Ovary (tissue), 9 donors: ENCODE measurements around the gene C1orf226. TPM values are rescaled to one million over a fixed set of nuclear protein-coding genes. Genes with fewer than 3 reads are reported as not detected.

ENCODE experiments used
- DNase-seq, 5 donors: peaks; one replicate each; pipeline ENCODE4 v3.0.0-alpha.2; 2019 to 2020
- H3K27ac ChIP-seq, 2 donors: fragments of 200-600 bp; one replicate each; pipeline versions ENCODE4 v1.5.1 to v1.8.0; 2019 to 2022
- H3K27me3 ChIP-seq: fragments of 200-600 bp; one replicate; pipeline ENCODE4 v1.8.0; 2022
- H3K36me3 ChIP-seq: fragments of 200-600 bp; sonication (generic); one replicate; pipeline ENCODE4 v1.5.1; 2019
- H3K4me1 ChIP-seq: one replicate; pipeline ENCODE4 v1.8.1; 2013; ENCODE audit warnings: mild to moderate bottlenecking, moderate library complexity; ENCODE audit not compliant: insufficient read depth
- H3K4me3 ChIP-seq: fragments of 200-600 bp; sonication (generic); one replicate; pipeline ENCODE4 v1.5.1; 2017
- H3K9me3 ChIP-seq, 2 donors: fragments of 200-600 bp in 1 of 2; sonication (generic) in 1 of 2; one replicate each; pipeline versions ENCODE4 v1.5.1 to v1.8.1; 2013 to 2019; ENCODE audit warnings: mild to moderate bottlenecking in 1 of 2, moderate library complexity in 1 of 2
- EP300 ChIP-seq: sonication (generic); formaldehyde crosslinking; IDR thresholded peaks from one replicate; pipeline ENCODE4 v1.6.1; 2017; ENCODE audit warnings: antibody characterized with exemption
- POLR2A ChIP-seq: fragments of 450-650 bp; IDR thresholded peaks from one replicate; pipeline ENCODE4 v1.6.1; 2017; ENCODE audit warnings: antibody characterized with exemption, mild to moderate bottlenecking, moderate library complexity
- WGBS, 3 donors: extraction: QIAGEN DNeasy Blood & Tissue Kit in 1 of 3; methylation state at CpG; one replicate each; pipeline versions ENCODE4 v1.1.5 to v1.1.7; 2013 to 2017; 5-methylcytosine and 5-hydroxymethylcytosine counted together
- intact Hi-C, 4 donors: fragments of 100-400 bp; cut with DNase I; formaldehyde crosslinking; loops; one replicate each; pipeline versions ENCODE4 v1.11.0 to v1.15.1; 2022 to 2023
- polyA plus RNA-seq, 2 donors: library from polyadenylated mRNA; stranded (reverse); fragments of 200-250 nt in 1 of 2; fragments of 350-450 nt in 1 of 2; fragmentation: Illumina TruSeq in 1 of 2; extraction: RNeasy Lipid Tissue Mini Kit (QIAGEN cat#74804) in 1 of 2; gene quantifications; one replicate each; pipeline ENCODE4 v1.2.3, GENCODE V29; 2013 to 2014
- total RNA-seq, 7 donors: library from RNA; depleted of rRNA in 2 of 7; stranded (reverse); fragments of >200 nt in 2 of 7; fragmentation: NEBNext Ultra II Directional in 3 of 7; extraction: Animal tissue kit (Norgen Biotek cat#: 25700) in 3 of 7; gene quantifications; one replicate each; pipeline versions ENCODE4 v1.1.0 to v1.2.4, GENCODE V29; 2016 to 2023
- TF ChIP-seq, protein P1 (sequence below), 3 donors: fragments of 450-650 bp in 2 of 3; fragments of 200-600 bp in 1 of 3; IDR thresholded peaks; one replicate each; pipeline versions ENCODE4 v1.5.1 to v1.8.0; 2016 to 2022; ENCODE audit warnings: antibody characterized with exemption in 3 of 3, mild to moderate bottlenecking in 1 of 3
- donor health status: DM: no; HTN: no; CAD: no; lungs with moderate emphysema.
- donor health status: DM: no; HTN: no; CAD: no.
- donor health status: Bipolar disorder and iron deficiency.
- donor health status: DM: yes; HTN: yes; CAD: no.
- donor health status: DM: no; HTN: no; CAD: no.
- donor health status: DM: yes; HTN: yes; CAD: no.

The C1orf226 gene
- total and polyA plus RNA-seq, 9 donors = 0.36 to 8.4 (median 1.5) TPM

DNA sequence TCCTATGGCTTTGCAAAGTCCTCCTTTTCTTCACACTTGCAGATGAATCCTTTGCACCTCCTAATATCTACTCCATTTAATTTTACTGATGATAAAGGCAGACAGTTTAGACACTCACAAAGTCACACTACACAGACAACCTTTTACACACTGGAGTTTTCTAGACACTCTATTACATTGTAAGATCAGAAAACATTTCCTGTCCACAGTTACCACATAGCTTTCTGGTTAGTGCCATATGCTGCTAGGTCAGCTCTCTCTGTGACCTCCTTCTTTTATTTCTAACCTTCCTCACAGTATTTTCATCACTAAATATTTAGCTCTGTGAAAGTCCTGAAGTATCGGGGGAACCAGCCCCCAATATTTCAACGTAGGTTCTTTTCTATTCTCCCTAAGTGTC is 25.3 kb downstream of the C1orf226 start:
- H3K9me3 ChIP-seq = no peaks in the 10 kb centered on the region
- WGBS, 3 donors = 87 to 93% (median 91%) methylated on average over 2 of the region's 2 CpGs
- intact Hi-C loops = no loop called here
- no peaks in the 10 kb centered on the region for H3K36me3 ChIP-seq
- H3K27ac ChIP-seq = no peak overlapping the region
- DNase-seq = no peak
- no peaks in the 10 kb centered on the region for H3K27me3 ChIP-seq
- no peaks in the 10 kb centered on the region for H3K4me1 ChIP-seq
- TF ChIP-seq, protein P1, sequence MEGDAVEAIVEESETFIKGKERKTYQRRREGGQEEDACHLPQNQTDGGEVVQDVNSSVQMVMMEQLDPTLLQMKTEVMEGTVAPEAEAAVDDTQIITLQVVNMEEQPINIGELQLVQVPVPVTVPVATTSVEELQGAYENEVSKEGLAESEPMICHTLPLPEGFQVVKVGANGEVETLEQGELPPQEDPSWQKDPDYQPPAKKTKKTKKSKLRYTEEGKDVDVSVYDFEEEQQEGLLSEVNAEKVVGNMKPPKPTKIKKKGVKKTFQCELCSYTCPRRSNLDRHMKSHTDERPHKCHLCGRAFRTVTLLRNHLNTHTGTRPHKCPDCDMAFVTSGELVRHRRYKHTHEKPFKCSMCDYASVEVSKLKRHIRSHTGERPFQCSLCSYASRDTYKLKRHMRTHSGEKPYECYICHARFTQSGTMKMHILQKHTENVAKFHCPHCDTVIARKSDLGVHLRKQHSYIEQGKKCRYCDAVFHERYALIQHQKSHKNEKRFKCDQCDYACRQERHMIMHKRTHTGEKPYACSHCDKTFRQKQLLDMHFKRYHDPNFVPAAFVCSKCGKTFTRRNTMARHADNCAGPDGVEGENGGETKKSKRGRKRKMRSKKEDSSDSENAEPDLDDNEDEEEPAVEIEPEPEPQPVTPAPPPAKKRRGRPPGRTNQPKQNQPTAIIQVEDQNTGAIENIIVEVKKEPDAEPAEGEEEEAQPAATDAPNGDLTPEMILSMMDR (IDR thresholded peaks at IDR 0.05) = no peak
- TF ChIP-seq POLR2A = no peak
- no peak for TF ChIP-seq EP300
- no peak overlapping the region for H3K4me3 ChIP-seq

DNA sequence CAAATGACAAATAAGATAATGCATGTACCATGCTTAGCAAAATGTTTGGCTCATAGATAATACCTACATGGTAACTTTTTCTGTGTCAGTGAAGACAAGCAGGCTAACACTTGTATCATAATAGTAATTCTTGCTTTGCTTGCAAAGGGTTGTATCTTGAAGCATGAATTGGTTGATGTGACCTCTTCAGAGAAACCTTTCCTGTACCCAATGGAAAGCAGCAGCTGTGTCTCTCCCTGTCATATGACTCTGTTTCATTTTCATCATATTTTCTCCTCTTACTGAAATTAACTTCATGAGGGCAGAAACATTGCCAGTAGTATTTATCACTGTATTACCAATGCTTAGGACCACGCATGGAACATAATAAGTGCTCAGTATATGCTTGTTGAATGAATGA is 26.0 kb downstream of the C1orf226 start:
- H3K9me3 ChIP-seq = no peaks in the 10 kb centered on the region
- no peaks in the 10 kb centered on the region for H3K27me3 ChIP-seq
- H3K4me3 ChIP-seq = no peak overlapping the region
- no peaks in the 10 kb centered on the region for H3K36me3 ChIP-seq
- H3K27ac ChIP-seq = no peak overlapping the region
- TF ChIP-seq, protein P1 (IDR thresholded peaks at IDR 0.05) = no peak
- TF ChIP-seq EP300 (no peak), POLR2A (no peak)
- H3K4me1 ChIP-seq = no peaks in the 10 kb centered on the region
- no peak for DNase-seq
- 92 to 100% (median 97%) methylated on average over 1 of the region's 1 CpG for WGBS, 3 donors
- intact Hi-C loops = no loop called here

DNA sequence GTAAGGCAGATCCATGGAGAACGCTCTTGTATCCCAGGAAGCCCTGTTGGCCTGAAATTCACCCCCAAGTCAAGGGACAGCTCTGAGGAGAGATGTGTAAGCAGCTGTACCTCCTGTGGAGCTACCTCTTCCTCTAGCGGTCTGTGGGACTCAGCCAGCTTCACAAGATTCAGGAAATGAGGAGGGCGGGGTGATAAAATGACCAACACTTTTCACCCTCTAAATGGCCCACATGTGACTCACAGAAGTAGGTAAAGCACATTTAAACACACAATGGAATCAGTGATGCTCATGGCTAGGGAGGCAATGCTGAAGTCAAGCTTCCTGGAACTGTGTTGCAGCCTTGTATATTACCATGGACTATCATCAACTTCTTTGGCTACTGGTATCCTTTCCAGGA is 30.5 kb downstream of the C1orf226 start, which contains the start of gene SH2D1B:
SH2D1B (minus strand) TSS at position 135 of the 400 bp plus-strand sequence; CDS start at position 15, 120 bp downstream.
- intact Hi-C loops = no loop called here
- 76 to 84% (median 82%) methylated on average over 3 of the region's 3 CpGs for WGBS, 3 donors
- no peak for TF ChIP-seq EP300
- no peak for TF ChIP-seq POLR2A
- TF ChIP-seq, protein P1 (IDR thresholded peaks at IDR 0.05) = no peak
- Histone ChIP-seq H3K27ac (no peak within 1 kb of the TSS), H3K4me1 (no peaks in the 10 kb centered on the region), H3K9me3 (no peaks in the 10 kb centered on the region), H3K27me3 (no peaks in the 10 kb centered on the region), H3K36me3 (no peaks in the 10 kb centered on the region), H3K4me3 (no peak within 1 kb of the TSS)
- no peak for DNase-seq

DNA sequence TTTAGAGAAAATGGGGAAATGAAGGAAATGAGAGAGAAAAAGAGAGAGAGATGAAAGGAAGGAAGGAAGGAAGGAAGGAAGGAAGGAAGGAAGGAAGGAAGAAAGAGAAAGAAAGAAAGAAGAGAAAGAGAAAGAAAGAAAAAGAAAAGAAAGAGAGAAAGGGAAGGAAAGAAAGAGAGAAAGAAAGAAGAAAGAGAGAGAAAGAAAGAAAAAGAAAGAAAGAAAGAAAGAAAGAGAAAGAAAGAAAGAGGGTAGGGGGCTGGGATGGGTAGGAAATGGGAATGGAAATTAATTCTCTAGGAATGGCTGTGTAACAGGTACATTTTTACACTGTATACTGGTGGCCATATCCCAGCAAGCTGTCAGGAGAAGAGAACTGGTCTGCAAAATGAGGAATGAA is 34.7 kb downstream of the C1orf226 start:
- H3K9me3 ChIP-seq = no peaks in the 10 kb centered on the region
- DNase-seq = no peak
- TF ChIP-seq, protein P1 (IDR thresholded peaks at IDR 0.05) = no peak
- TF ChIP-seq EP300 = no peak
- no peak for TF ChIP-seq POLR2A
- H3K4me3 ChIP-seq = no peak overlapping the region
- no peaks in the 10 kb centered on the region for H3K27me3 ChIP-seq
- H3K27ac ChIP-seq = no peak overlapping the region
- no peaks in the 10 kb centered on the region for H3K4me1 ChIP-seq
- intact Hi-C loops = no loop called here
- H3K36me3 ChIP-seq = no peaks in the 10 kb centered on the region
